DMS153 treated with DMSO at 0.1 percent for 48 hours (cell line): ENCODE data around the gene PCBP4.
"Not testable (repeated sequence)": the region's sequence is repeated elsewhere in the genome, so short reads cannot be mapped to it uniquely, and the experiment has no call there.

Source experiments
- DNase-seq: peaks from one replicate; lab custom pipeline; 2025; ENCODE audit not compliant: unreplicated experiment; lab: John Stamatoyannopoulos, UW

PCBP4 gene

DNA sequence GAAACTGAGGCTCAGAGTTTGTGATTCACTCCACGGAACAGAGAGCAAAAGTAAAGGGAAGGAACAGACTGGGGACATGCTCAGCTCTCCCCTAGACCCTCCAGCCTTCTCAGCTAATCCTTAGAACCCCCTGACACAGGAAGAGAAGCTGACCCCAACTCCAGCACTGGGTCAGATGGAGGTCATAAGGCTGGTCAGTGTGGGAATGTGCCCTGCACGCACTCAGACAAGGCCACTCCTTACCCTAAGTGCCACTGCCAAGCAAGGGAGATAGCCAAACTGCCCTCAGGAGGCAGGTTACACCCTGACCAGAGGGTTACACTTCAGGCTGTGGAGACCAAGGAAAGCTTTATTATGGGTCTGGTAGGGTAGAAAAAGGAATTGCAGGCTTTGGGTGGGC, 27.3 kb upstream of the PCBP4 start:
- DNase-seq, result no peak

GRCh38 chr3:51993657-51994056, 26.4 kb upstream of the PCBP4 start:
- DNase-seq, result not testable (repeated sequence)

- DNase-seq, result no peak
These were observed 24.9 kb upstream of the PCBP4 start for GRCh38 chr3:51992017-51992682.

DNA sequence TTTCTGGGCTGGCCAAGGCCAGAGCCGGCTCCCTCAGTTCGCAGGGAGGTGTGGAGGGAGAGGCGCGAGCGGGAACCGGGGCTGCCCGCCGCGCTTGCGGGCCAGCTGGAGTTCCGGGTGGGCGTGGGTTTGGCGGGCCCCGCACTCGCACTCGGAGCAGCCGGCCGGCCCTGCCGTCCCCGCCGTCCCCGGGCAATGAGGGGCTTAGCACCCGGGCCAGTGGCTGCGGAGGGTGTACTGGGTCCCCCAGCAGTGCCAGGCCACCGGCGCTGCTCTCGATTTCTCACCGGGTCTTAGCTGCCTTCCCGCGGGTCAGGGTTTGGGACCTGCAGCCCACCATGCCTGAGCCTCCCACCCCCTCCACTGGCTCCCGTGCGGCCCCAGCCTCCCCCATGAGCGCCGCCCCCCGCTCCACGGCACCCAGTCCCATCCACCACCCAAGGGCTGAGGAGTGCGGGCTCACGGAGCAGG, 23.3 kb upstream of the PCBP4 start:
- DNase-seq, result not testable (repeated sequence)

- DNase-seq, result no peak
These were observed 21.3 kb upstream of the PCBP4 start for GRCh38 chr3:51988286-51989146.

DNA sequence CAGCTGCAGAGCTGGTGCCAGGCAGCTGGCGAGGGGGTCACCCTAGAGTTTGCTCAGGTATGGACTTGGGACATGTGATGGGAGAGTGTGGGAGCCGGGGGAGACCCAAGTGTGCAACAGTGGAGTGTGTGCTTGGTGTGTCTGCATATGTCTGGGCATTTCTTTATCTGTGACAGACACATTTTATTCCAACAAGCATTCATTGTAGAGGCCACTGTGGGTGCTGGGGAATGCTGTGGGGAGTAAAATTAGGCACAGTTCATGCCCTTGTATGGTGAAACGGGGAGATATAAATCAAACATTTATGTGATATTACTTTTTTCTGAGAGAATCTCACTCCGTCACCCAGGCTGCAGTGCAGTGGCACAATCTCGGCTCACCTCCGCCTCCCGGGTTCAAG, 20.3 kb upstream of the PCBP4 start:
- no peak for DNase-seq

DNA sequence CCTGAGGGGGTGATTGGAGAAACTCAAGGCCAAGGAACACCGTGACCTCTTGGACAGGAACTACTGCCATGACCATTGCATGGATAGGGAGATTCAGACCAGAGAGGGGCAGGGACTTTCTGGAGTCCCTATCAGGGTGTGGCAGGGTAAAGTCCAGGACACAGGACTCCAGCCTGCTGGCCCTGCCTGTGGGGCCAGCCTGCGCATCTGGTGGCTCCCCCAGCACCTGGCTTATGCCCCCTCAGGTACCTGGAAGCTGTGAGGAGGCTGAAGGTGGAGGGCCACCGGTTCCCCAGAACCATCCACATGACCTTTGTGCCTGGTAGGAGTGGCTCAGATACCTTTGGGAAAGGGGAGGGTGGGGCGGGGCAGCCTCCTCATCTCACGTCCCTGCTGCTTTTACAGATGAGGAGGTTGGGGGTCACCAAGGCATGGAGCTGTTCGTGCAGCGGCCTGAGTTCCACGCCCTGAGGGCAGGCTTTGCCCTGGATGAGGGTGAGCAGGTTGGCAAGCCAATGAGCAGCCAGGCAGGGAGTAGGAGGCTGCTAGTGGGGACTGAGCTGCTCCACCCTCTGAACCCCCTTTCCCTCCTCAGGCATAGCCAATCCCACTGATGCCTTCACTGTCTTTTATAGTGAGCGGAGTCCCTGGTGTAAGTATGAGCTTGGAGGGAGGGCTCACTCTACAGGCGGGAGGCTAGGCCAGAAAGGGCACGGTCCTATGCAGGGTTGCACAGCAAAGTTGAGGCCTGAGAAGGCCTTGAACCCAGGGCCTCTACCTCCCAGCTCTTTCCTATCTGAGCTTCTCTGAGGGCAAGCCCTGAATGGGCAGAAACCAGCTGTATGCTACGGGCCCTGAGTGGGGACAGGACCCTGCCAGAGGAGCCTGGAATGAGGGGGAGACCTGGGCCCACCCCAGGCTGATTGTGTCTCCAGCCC, 19.0 kb upstream of the PCBP4 start:
- no peak for DNase-seq

- DNase-seq, result no peak
These were observed 17.8 kb upstream of the PCBP4 start for GRCh38 chr3:51985063-51985462.

- DNase-seq, result no peak
These were observed 17.0 kb upstream of the PCBP4 start for GRCh38 chr3:51984269-51984647.

- DNase-seq, result no peak
These were observed 16.5 kb upstream of the PCBP4 start for GRCh38 chr3:51983578-51984268.

GRCh38 chr3:51982838-51983577, 15.8 kb upstream of the PCBP4 start, which contains the start of gene ACY1:
ACY1 (plus strand) TSS chr3:51983535; CDS start chr3:51984065, 530 bp downstream.
- peak; percentile 20 for DNase-seq

GRCh38 chr3:51982352-51982837, 15.1 kb upstream of the PCBP4 start:
- DNase-seq, result peak; percentile 34

- no peak for DNase-seq
These were observed 13.0 kb upstream of the PCBP4 start for GRCh38 chr3:51980253-51980652.

GRCh38 chr3:51978143-51978502, 10.9 kb upstream of the PCBP4 start:
- no peak for DNase-seq

DNA sequence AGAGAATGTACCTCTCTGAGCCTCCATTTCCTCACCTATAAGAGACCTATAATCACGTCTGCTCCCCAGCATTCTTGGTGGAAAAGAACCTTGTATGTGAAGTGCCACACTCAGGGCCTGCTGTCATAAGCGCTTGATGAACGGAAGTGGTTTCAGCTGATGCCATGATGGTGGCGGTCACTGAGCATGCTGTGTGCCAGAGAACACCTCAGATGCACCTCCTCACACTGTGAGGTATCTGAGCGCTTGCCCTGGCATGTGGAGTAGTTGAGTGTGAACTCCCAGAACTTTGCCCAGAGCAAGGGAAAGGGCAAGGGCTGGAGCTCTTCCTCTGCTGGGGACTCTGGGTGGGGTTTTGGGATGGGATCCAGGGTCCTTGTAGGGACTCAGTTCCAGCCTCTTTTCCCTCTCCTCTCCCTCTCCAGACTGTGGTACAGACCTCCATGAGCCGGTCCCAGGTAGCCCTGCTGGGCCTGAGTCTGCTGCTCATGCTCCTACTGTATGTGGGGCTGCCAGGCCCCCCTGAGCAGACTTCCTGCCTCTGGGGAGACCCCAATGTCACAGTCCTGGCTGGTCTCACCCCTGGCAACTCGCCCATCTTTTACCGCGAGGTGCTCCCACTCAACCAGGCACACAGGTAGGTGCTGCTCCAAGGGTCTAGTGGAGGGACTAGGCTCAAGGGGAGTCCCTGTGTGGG, 10.3 kb upstream of the PCBP4 start:
- no peak for DNase-seq

- DNase-seq, result no peak
These were observed 8.7 kb upstream of the PCBP4 start for GRCh38 chr3:51975852-51976549.

GRCh38 chr3:51974963-51975851, 8.0 kb upstream of the PCBP4 start, which contains the start of gene ABHD14A:
ABHD14A (plus strand) TSS chr3:51975064; CDS start chr3:51975136, 72 bp downstream.
- no peak for DNase-seq
